Measurements from ENCODE around the gene ANKRD55.
"Not testable (repeated sequence)": the region's sequence is repeated elsewhere in the genome, so short reads cannot be mapped to it uniquely, and the experiment has no call there.

The ANKRD55 gene

GRCh38 chr5:56144211-56144610, 88.9 kb downstream of the ANKRD55 start:
- DNase-seq (ENCODE audit: low read depth) = no peak

GRCh38 chr5:56143373-56143714, 89.8 kb downstream of the ANKRD55 start:
- DNase-seq (ENCODE audit: low read depth) = no peak

- DNase-seq (ENCODE audit: low read depth) = no peak
These were observed 90.3 kb downstream of the ANKRD55 start for GRCh38 chr5:56142614-56143372.

- no peak for DNase-seq (ENCODE audit: low read depth)
These were observed 90.9 kb downstream of the ANKRD55 start for GRCh38 chr5:56142233-56142613.

GRCh38 chr5:56140073-56140472, 93.1 kb downstream of the ANKRD55 start:
- no peak for DNase-seq (ENCODE audit: low read depth)

GRCh38 chr5:56130664-56131063, 102.5 kb downstream of the ANKRD55 start:
- no peak for DNase-seq (ENCODE audit: low read depth)

GRCh38 chr5:56129288-56129687, 103.8 kb downstream of the ANKRD55 start:
- DNase-seq (ENCODE audit: low read depth) = no peak

GRCh38 chr5:56128113-56128512, 105.0 kb downstream of the ANKRD55 start:
- DNase-seq (ENCODE audit: low read depth) = peak; percentile 7

GRCh38 chr5:56126487-56127179, 106.5 kb downstream of the ANKRD55 start:
- no peak for DNase-seq (ENCODE audit: low read depth)

GRCh38 chr5:56123531-56124243, 109.4 kb downstream of the ANKRD55 start:
- DNase-seq (ENCODE audit: low read depth) = no peak

GRCh38 chr5:56122360-56122985, 110.7 kb downstream of the ANKRD55 start:
- not testable (repeated sequence) for DNase-seq (ENCODE audit: low read depth)

- DNase-seq (ENCODE audit: low read depth) = no peak
These were observed 114.1 kb downstream of the ANKRD55 start for GRCh38 chr5:56119050-56119449.

GRCh38 chr5:56116599-56117141, 116.5 kb downstream of the ANKRD55 start:
- DNase-seq (ENCODE audit: low read depth) = no peak

- no peak for DNase-seq (ENCODE audit: low read depth)
These were observed 117.5 kb downstream of the ANKRD55 start for GRCh38 chr5:56115589-56115988.

GRCh38 chr5:56112526-56113121, 120.5 kb downstream of the ANKRD55 start:
- no peak for DNase-seq (ENCODE audit: low read depth)

- no peak for DNase-seq (ENCODE audit: low read depth)
These were observed 121.7 kb downstream of the ANKRD55 start for GRCh38 chr5:56111404-56111781.

- no peak for DNase-seq (ENCODE audit: low read depth)
These were observed 122.3 kb downstream of the ANKRD55 start for GRCh38 chr5:56110646-56111403.

- no peak for DNase-seq (ENCODE audit: low read depth)
These were observed 124.9 kb downstream of the ANKRD55 start for GRCh38 chr5:56108246-56108645.

- no peak for DNase-seq (ENCODE audit: low read depth)
These were observed 126.3 kb downstream of the ANKRD55 start for GRCh38 chr5:56106837-56107236.

GRCh38 chr5:56105511-56106291, 127.4 kb downstream of the ANKRD55 start:
- no peak for DNase-seq (ENCODE audit: low read depth)

All from stimulated activated CD4-positive, alpha-beta T cell treated with anti-CD3 and anti-CD28 coated beads, Interleukin-2, amount 100 ng/mL, for 4 hours (primary cell).